ENCODE data around the gene CUEDC1. TPM values are rescaled to one million over a fixed set of nuclear protein-coding genes. Genes with fewer than 3 reads are reported as not detected.
A peak's percentile ranks its signal among the peaks of the same experiment; 100 is the strongest.

Gene CUEDC1
- total RNA-seq, 4 donors from 2014 or later = 35.7 to 60.3 (median 45.6) TPM

DNA sequence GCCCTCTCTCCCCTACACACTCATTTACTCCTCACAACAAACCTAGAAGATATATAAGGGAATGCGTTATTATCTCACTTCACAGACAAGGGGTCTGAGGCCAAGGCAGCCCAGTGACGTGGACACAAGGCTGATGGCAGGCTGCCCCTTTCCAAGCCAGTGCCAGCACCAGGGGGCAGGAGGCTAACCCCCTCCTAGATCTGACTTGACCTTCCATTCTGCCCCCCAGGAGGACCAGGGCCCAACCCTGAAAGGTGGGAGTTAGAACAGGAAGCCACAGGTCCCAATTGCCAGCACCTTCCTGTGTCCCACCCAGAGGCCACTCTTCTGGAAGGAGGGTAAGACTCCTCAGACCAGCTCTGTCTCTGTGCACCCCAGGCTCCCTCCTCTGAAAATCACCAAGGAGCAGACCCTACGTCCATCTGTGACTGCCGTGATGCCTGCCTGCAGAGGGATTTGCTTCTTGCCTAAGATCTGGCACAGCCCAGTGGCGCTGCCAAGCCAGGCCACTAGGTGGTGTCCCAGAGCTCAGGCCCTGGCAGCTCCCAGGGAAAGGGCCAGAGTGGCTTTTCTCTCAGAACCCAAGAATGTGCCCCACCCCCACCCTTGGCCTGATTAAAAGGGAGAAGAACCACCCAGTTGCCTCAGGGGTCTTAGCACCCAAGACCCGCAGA is 62.9 kb downstream of the CUEDC1 start:
- H3K36me3 ChIP-seq = no peaks in the 10 kb centered on the region
- H3K4me1 ChIP-seq = peaks cover 14 to 100% (median 75%) of the 10 kb centered on the region in 3 donors
- H3K27me3 ChIP-seq = no peaks in the 10 kb centered on the region
- H3K4me3 ChIP-seq = no peak overlapping the region
- peak overlapping the region; percentile 91 to 100 (median 96) for H3K27ac ChIP-seq
- peak; percentile 55 for ATAC-seq
- WGBS, 2 donors (ENCODE audit: low coverage in 1 of 2) = 42 to 63% methylated on average over 2 to 3 of the region's 6 CpGs
- peak in 3 of 4 experiments; percentile 99 to 100 (median 99) for TF ChIP-seq CTCF (IDR thresholded peaks at IDR 0.05)
- TF ChIP-seq POLR2AphosphoS5 (IDR thresholded peaks at IDR 0.05) = no peak
- no peaks in the 10 kb centered on the region for H3K9me3 ChIP-seq

- peaks cover 14 to 89% (median 73%) of the 10 kb centered on the region in 3 donors for H3K4me1 ChIP-seq
- WGBS, 2 donors (ENCODE audit: low coverage in 1 of 2) = 73 to 100% methylated on average over 1 to 4 of the region's 4 CpGs
- no peak overlapping the region for H3K4me3 ChIP-seq
- H3K36me3 ChIP-seq = peaks cover 0 to under 1% of the 10 kb centered on the region in 2 donors
- no peaks in the 10 kb centered on the region for H3K27me3 ChIP-seq
- no peak for TF ChIP-seq EP300 (IDR thresholded peaks at IDR 0.05)
- peak overlapping the region; percentile 91 to 100 (median 96) for H3K27ac ChIP-seq
- no peaks in the 10 kb centered on the region for H3K9me3 ChIP-seq
- no peak for ATAC-seq
Observed at GRCh38 chr17:57890857-57891232, 64.4 kb downstream of the CUEDC1 start.

GRCh38 chr17:57889892-57890856 is 65.0 kb downstream of the CUEDC1 start:
- ATAC-seq = peak; percentile 62
- Histone ChIP-seq H3K4me1 (peaks cover 14 to 83% (median 66%) of the 10 kb centered on the region in 3 donors), H3K4me3 (no peak overlapping the region), H3K27ac (peak overlapping the region; percentile 91 to 100 (median 96)), H3K27me3 (no peaks in the 10 kb centered on the region), H3K36me3 (peaks cover 0 to 7% of the 10 kb centered on the region in 2 donors), H3K9me3 (no peaks in the 10 kb centered on the region)
- TF ChIP-seq EP300 (IDR thresholded peaks at IDR 0.05) = no peak
- TF ChIP-seq CTCF (IDR thresholded peaks at IDR 0.05) = peak in 1 of 4 experiments; percentile 38
- TF ChIP-seq POLR2A (IDR thresholded peaks at IDR 0.05) = no peak
- TF ChIP-seq POLR2AphosphoS5 (IDR thresholded peaks at IDR 0.05) = peak; percentile 94
- 32 to 66% methylated on average over 3 to 4 of the region's 11 CpGs for WGBS, 2 donors (ENCODE audit: low coverage in 1 of 2)

- H3K9me3 ChIP-seq = no peaks in the 10 kb centered on the region
- WGBS, 2 donors (ENCODE audit: low coverage in 1 of 2) = 60 to 100% methylated on average over 1 of the region's 2 CpGs
- ATAC-seq = no peak
Observed at GRCh38 chr17:57889252-57889651, 66.0 kb downstream of the CUEDC1 start.

More at GRCh38 chr17:57889252-57889651, 66.0 kb downstream of the CUEDC1 start:
- peaks cover 14 to 73% (median 59%) of the 10 kb centered on the region in 3 donors for H3K4me1 ChIP-seq
- H3K27me3 ChIP-seq = no peaks in the 10 kb centered on the region
- TF ChIP-seq POLR2A (IDR thresholded peaks at IDR 0.05) (no peak), CTCF (IDR thresholded peaks at IDR 0.05) (no peak), POLR2AphosphoS5 (IDR thresholded peaks at IDR 0.05) (no peak), EP300 (IDR thresholded peaks at IDR 0.05) (no peak)
- H3K4me3 ChIP-seq = no peak overlapping the region
- H3K27ac ChIP-seq = peak overlapping the region; percentile 91 to 100 (median 96)
- peaks cover 0 to 16% of the 10 kb centered on the region in 2 donors for H3K36me3 ChIP-seq
